Measurements from ENCODE around the gene MEF2B.
A peak's percentile ranks its signal among the peaks of the same experiment; 100 is the strongest.

The MEF2B gene

GRCh38 chr19:19120308-19121231, 49.5 kb downstream of the MEF2B start:
- no peaks in the 10 kb centered on the region for H3K27me3 ChIP-seq (replicated peaks in 2 of 5; ENCODE audit: control insufficient read depth in 4 of 5, insufficient read depth in 5 of 5, low read length in 4 of 5)
- H3K27ac ChIP-seq (ENCODE audit: insufficient read depth in 1 of 2, low read depth in 1 of 2, low read length in 2 of 2, poor library complexity in 1 of 2, severe bottlenecking in 2 of 2), result no peak overlapping the region
- peaks cover 2 to 33% (median 15%) of the 10 kb centered on the region in 4 experiments for H3K36me3 ChIP-seq (ENCODE audit: control insufficient read depth in 4 of 4, insufficient read depth in 4 of 4, low read length in 3 of 4)
- ChIA-PET CTCF (no interaction called here), POLR2A (no interaction called here)
- no peaks in the 10 kb centered on the region for H3K4me1 ChIP-seq (ENCODE audit: control extremely low read depth in 1 of 4, control insufficient read depth in 4 of 4, insufficient read depth in 4 of 4, low read length in 3 of 4)
- WGBS (ENCODE audit: insufficient coverage), result 96% methylated on average over 24 of the region's 39 CpGs
- H3K9me3 ChIP-seq (ENCODE audit: control extremely low read depth in 1 of 5, control insufficient read depth in 4 of 5, insufficient read depth in 2 of 5, low read depth in 1 of 5, low read length in 4 of 5), result peaks cover 0 to 12% (median 2%) of the 10 kb centered on the region in 5 experiments
- H3K4me3 ChIP-seq (ENCODE audit: control insufficient read depth in 1 of 7, extremely low read depth in 1 of 7, insufficient read depth in 4 of 7, low read depth in 2 of 7, low read length in 6 of 7), result no peak overlapping the region
- peak in 1 of 3 donors; percentile 16 for DNase-seq

GRCh38 chr19:19119325-19120237, 50.5 kb downstream of the MEF2B start:
- no peak for DNase-seq
- Histone ChIP-seq H3K4me1 (ENCODE audit: control extremely low read depth in 1 of 4, control insufficient read depth in 4 of 4, insufficient read depth in 4 of 4, low read length in 3 of 4) (no peaks in the 10 kb centered on the region), H3K4me3 (ENCODE audit: control insufficient read depth in 1 of 7, extremely low read depth in 1 of 7, insufficient read depth in 4 of 7, low read depth in 2 of 7, low read length in 6 of 7) (no peak overlapping the region), H3K36me3 (ENCODE audit: control insufficient read depth in 4 of 4, insufficient read depth in 4 of 4, low read length in 3 of 4) (peaks cover 2 to 33% (median 15%) of the 10 kb centered on the region in 4 experiments), H3K27ac (ENCODE audit: insufficient read depth in 1 of 2, low read depth in 1 of 2, low read length in 2 of 2, poor library complexity in 1 of 2, severe bottlenecking in 2 of 2) (no peak overlapping the region), H3K9me3 (ENCODE audit: control extremely low read depth in 1 of 5, control insufficient read depth in 4 of 5, insufficient read depth in 2 of 5, low read depth in 1 of 5, low read length in 4 of 5) (peaks cover 0 to 12% (median 2%) of the 10 kb centered on the region in 5 experiments), H3K27me3 (replicated peaks in 2 of 5; ENCODE audit: control insufficient read depth in 4 of 5, insufficient read depth in 5 of 5, low read length in 4 of 5) (no peaks in the 10 kb centered on the region)
- ChIA-PET POLR2A (no interaction called here), CTCF (interaction anchor here (0.6 kb wide), 1 partner anchor 1049 kb away, joined by 3 read pairs; no protein-coding TSS in a partner anchor)
- 97% methylated on average over 34 of the region's 39 CpGs for WGBS (ENCODE audit: insufficient coverage)

DNA sequence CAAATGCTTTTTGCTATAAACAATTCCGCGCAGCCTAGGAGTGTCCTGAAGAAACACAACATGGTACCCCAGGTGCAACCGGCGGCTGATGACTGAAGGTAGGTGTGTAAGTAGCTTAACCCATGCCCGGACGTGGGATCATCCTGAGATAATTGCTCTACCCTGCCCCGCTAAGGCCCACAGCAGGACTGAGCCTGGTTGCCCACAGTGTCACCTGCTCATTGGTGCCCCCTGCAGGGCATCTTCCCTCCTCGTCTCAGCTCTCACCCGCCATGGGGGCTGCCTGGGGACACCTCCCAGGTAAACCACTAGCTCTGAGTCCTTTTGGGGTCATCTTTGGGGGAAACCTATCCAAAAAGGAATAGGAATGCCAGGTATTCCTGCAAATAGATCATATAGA, 54.1 kb downstream of the MEF2B start:
- H3K4me1 ChIP-seq (ENCODE audit: control extremely low read depth in 1 of 4, control insufficient read depth in 4 of 4, insufficient read depth in 4 of 4, low read length in 3 of 4), result peaks cover 0 to 10% (median 4%) of the 10 kb centered on the region in 4 experiments
- no peaks in the 10 kb centered on the region for H3K27me3 ChIP-seq (replicated peaks in 2 of 5; ENCODE audit: control insufficient read depth in 4 of 5, insufficient read depth in 5 of 5, low read length in 4 of 5)
- peak; percentile 16 to 50 (median 25) for DNase-seq
- H3K9me3 ChIP-seq (ENCODE audit: control extremely low read depth in 1 of 5, control insufficient read depth in 4 of 5, insufficient read depth in 2 of 5, low read depth in 1 of 5, low read length in 4 of 5), result no peaks in the 10 kb centered on the region
- ChIA-PET POLR2A (interaction anchor here (0.6 kb wide), 1 partner anchor 62 kb away, joined by 3 read pairs; no protein-coding TSS in a partner anchor), CTCF (interaction anchor here (0.9 to 1.8 kb wide), 6 partner anchors 11 to 61 kb away, joined by 3 to 7 read pairs (median 4); no protein-coding TSS in a partner anchor)
- H3K4me3 ChIP-seq (ENCODE audit: control insufficient read depth in 1 of 7, extremely low read depth in 1 of 7, insufficient read depth in 4 of 7, low read depth in 2 of 7, low read length in 6 of 7), result no peak overlapping the region
- WGBS (ENCODE audit: insufficient coverage), result 91% methylated on average over 7 of the region's 9 CpGs
- H3K27ac ChIP-seq (ENCODE audit: insufficient read depth in 1 of 2, low read depth in 1 of 2, low read length in 2 of 2, poor library complexity in 1 of 2, severe bottlenecking in 2 of 2), result no peak overlapping the region
- H3K36me3 ChIP-seq (ENCODE audit: control insufficient read depth in 4 of 4, insufficient read depth in 4 of 4, low read length in 3 of 4), result peaks cover 2 to 19% (median 10%) of the 10 kb centered on the region in 4 experiments

DNA sequence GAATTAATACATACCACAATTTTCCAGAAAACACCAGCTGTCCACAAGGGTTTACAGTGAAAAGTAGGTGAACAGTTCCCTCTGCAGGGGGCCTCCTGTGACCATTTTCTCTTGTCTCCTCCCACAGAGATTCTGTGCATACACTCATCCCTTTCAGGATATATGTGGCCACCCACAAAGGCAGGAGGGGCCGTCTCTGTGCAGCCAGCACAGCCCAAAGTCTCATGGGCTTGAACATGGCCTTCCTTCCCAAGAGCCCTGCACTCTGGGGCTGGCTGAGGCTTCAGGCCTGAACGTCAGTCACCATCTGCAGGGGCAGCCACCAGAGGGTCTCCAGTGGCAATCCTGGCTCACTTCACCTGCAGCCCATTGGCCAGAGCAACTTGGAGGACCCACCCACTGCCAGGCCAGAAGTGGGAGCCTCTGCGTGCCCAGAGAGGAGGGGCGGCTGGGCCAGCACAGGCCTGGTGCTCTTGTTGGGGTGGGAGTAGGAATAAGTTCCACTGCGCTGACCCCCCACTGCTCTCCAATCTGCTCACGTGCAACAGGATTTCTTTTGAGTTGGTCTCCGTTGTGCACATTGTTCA, 56.9 kb downstream of the MEF2B start:
- no peaks in the 10 kb centered on the region for H3K27me3 ChIP-seq (replicated peaks in 2 of 5; ENCODE audit: control insufficient read depth in 4 of 5, insufficient read depth in 5 of 5, low read length in 4 of 5)
- H3K4me3 ChIP-seq (ENCODE audit: control insufficient read depth in 1 of 7, extremely low read depth in 1 of 7, insufficient read depth in 4 of 7, low read depth in 2 of 7, low read length in 6 of 7), result no peak overlapping the region
- ChIA-PET CTCF (interaction anchor here (0.6 to 3.2 kb wide), 3 partner anchors 23 to 62 kb away, joined by 3 to 9 read pairs (median 4); no protein-coding TSS in a partner anchor), POLR2A (no interaction called here)
- 73% methylated on average over 7 of the region's 7 CpGs for WGBS (ENCODE audit: insufficient coverage)
- no peak overlapping the region for H3K27ac ChIP-seq (ENCODE audit: insufficient read depth in 1 of 2, low read depth in 1 of 2, low read length in 2 of 2, poor library complexity in 1 of 2, severe bottlenecking in 2 of 2)
- H3K4me1 ChIP-seq (ENCODE audit: control extremely low read depth in 1 of 4, control insufficient read depth in 4 of 4, insufficient read depth in 4 of 4, low read length in 3 of 4), result peaks cover 0 to 16% (median 9%) of the 10 kb centered on the region in 4 experiments
- peaks cover 0 to under 1% (median 0%) of the 10 kb centered on the region in 4 experiments for H3K36me3 ChIP-seq (ENCODE audit: control insufficient read depth in 4 of 4, insufficient read depth in 4 of 4, low read length in 3 of 4)
- no peaks in the 10 kb centered on the region for H3K9me3 ChIP-seq (ENCODE audit: control extremely low read depth in 1 of 5, control insufficient read depth in 4 of 5, insufficient read depth in 2 of 5, low read depth in 1 of 5, low read length in 4 of 5)
- peak; percentile 17 to 63 (median 61) for DNase-seq

DNA sequence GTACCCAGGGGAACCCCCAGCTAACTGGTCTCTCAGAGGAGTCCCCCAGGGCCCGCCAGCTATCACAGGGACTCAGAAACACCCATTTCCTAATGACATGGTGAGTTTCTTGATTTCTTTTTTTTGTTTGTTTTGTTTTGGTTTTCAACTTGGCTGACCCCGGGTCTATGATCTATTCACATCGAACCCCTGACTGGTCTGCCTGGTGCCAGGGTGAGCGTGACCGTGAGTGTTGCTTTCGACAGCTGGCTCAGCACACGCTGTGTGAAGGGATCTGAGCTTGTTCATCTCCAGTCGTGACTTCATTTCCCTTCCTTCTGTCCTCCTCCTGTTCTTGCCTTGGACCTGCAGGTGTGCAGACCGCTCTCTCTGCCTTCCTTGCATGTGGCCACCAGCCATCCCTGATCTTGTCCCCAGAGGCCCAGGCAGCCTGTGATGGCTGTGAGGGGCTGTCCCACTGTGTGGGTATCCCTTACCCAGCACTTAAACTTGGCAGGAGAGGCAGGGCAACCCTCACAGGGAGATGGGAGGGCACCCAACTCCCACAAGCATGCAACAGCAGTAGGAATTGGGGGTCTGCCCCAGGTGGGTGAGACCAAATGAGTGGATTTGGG, 58.0 kb downstream of the MEF2B start:
- ChIA-PET POLR2A (no interaction called here), CTCF (interaction anchor here (1.0 to 3.2 kb wide), 5 partner anchors 20 to 57 kb away, joined by 3 to 9 read pairs (median 3); no protein-coding TSS in a partner anchor)
- peaks cover 0 to 6% (median 2%) of the 10 kb centered on the region in 4 experiments for H3K36me3 ChIP-seq (ENCODE audit: control insufficient read depth in 4 of 4, insufficient read depth in 4 of 4, low read length in 3 of 4)
- no peak overlapping the region for H3K27ac ChIP-seq (ENCODE audit: insufficient read depth in 1 of 2, low read depth in 1 of 2, low read length in 2 of 2, poor library complexity in 1 of 2, severe bottlenecking in 2 of 2)
- 83% methylated on average over 4 of the region's 9 CpGs for WGBS (ENCODE audit: insufficient coverage)
- no peaks in the 10 kb centered on the region for H3K9me3 ChIP-seq (ENCODE audit: control extremely low read depth in 1 of 5, control insufficient read depth in 4 of 5, insufficient read depth in 2 of 5, low read depth in 1 of 5, low read length in 4 of 5)
- no peaks in the 10 kb centered on the region for H3K27me3 ChIP-seq (replicated peaks in 2 of 5; ENCODE audit: control insufficient read depth in 4 of 5, insufficient read depth in 5 of 5, low read length in 4 of 5)
- H3K4me3 ChIP-seq (ENCODE audit: control insufficient read depth in 1 of 7, extremely low read depth in 1 of 7, insufficient read depth in 4 of 7, low read depth in 2 of 7, low read length in 6 of 7), result no peak overlapping the region
- H3K4me1 ChIP-seq (ENCODE audit: control extremely low read depth in 1 of 4, control insufficient read depth in 4 of 4, insufficient read depth in 4 of 4, low read length in 3 of 4), result peaks cover 0 to 16% (median 9%) of the 10 kb centered on the region in 4 experiments
- DNase-seq, result no peak

DNA sequence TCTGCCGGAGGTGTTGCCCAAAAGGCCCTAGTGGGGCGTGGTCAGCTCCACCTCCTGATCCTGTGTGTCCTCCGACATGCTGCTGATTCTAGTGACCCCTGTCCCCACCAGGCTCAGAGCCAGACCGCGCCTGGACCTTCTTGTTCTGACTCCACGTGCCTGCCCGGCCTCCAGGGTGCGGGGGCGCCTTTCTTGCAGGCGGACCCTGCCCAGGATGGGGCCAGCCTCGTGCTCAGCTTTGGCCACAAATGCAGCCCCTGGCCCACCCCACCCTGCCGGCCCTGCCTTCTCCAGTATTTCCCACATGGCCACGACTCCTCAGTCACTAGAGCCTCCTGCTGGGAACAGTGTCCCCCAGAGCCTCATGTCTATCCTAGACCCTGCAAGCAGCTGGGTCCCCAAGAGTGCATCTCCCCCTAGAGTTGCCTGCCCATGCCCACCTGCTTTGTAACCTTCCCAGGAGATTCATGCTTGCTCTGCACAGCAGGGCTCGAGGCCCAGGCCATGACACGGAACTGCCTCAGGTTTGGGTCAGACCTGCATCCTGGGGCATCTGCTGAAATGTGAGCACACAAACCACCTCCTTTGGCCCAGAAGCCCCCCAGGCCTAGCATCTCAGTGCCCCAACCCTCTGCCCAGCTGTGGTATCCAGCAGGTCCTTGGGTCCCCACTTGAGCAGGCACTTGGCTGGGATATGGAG, 58.8 kb downstream of the MEF2B start:
- no peak overlapping the region for H3K4me3 ChIP-seq (ENCODE audit: control insufficient read depth in 1 of 7, extremely low read depth in 1 of 7, insufficient read depth in 4 of 7, low read depth in 2 of 7, low read length in 6 of 7)
- H3K4me1 ChIP-seq (ENCODE audit: control extremely low read depth in 1 of 4, control insufficient read depth in 4 of 4, insufficient read depth in 4 of 4, low read length in 3 of 4), result peaks cover 0 to 16% (median 9%) of the 10 kb centered on the region in 4 experiments
- DNase-seq, result no peak
- no peak overlapping the region for H3K27ac ChIP-seq (ENCODE audit: insufficient read depth in 1 of 2, low read depth in 1 of 2, low read length in 2 of 2, poor library complexity in 1 of 2, severe bottlenecking in 2 of 2)
- no peaks in the 10 kb centered on the region for H3K9me3 ChIP-seq (ENCODE audit: control extremely low read depth in 1 of 5, control insufficient read depth in 4 of 5, insufficient read depth in 2 of 5, low read depth in 1 of 5, low read length in 4 of 5)
- CTCF ChIA-PET, result interaction anchor here (0.8 to 3.2 kb wide), 6 partner anchors 13 to 85 kb away, joined by 3 to 9 read pairs (median 3); no protein-coding TSS in a partner anchor
- peaks cover 0 to 6% (median 2%) of the 10 kb centered on the region in 4 experiments for H3K36me3 ChIP-seq (ENCODE audit: control insufficient read depth in 4 of 4, insufficient read depth in 4 of 4, low read length in 3 of 4)
- H3K27me3 ChIP-seq (replicated peaks in 2 of 5; ENCODE audit: control insufficient read depth in 4 of 5, insufficient read depth in 5 of 5, low read length in 4 of 5), result no peaks in the 10 kb centered on the region
- WGBS (ENCODE audit: insufficient coverage), result 90% methylated on average over 12 of the region's 15 CpGs
- POLR2A ChIA-PET, result no interaction called here

Data from common myeloid progenitor, CD34-positive (primary cell).